ENCODE measurements around the gene FAM13A. TPM values are rescaled to one million over a fixed set of nuclear protein-coding genes. Genes with fewer than 3 reads are reported as not detected.

The FAM13A gene
- total RNA-seq, 4 donors from 2014 or later = 61.8 to 217 (median 152) TPM

- no peak for TF ChIP-seq CTCF (IDR thresholded peaks at IDR 0.05; ENCODE audit: low read depth)
Observed at GRCh38 chr4:88939697-88940096, 117.3 kb downstream of the FAM13A start.

GRCh38 chr4:88938138-88938537 lies 118.8 kb downstream of the FAM13A start:
- TF ChIP-seq CTCF (IDR thresholded peaks at IDR 0.05; ENCODE audit: low read depth) = no peak

GRCh38 chr4:88937081-88937480 lies 119.9 kb downstream of the FAM13A start:
- TF ChIP-seq CTCF (IDR thresholded peaks at IDR 0.05; ENCODE audit: low read depth) = no peak

GRCh38 chr4:88933414-88934160 lies 123.4 kb downstream of the FAM13A start:
- no peak for TF ChIP-seq CTCF (IDR thresholded peaks at IDR 0.05; ENCODE audit: low read depth)

- TF ChIP-seq CTCF (IDR thresholded peaks at IDR 0.05; ENCODE audit: low read depth) = no peak
Observed at GRCh38 chr4:88928852-88929251, 128.1 kb downstream of the FAM13A start.

- TF ChIP-seq CTCF (IDR thresholded peaks at IDR 0.05; ENCODE audit: low read depth) = no peak
Observed at GRCh38 chr4:88927420-88927819, 129.6 kb downstream of the FAM13A start.

GRCh38 chr4:88919056-88919455 lies 137.9 kb downstream of the FAM13A start:
- TF ChIP-seq CTCF (IDR thresholded peaks at IDR 0.05; ENCODE audit: low read depth) = no peak

Measured in subcutaneous adipose tissue (tissue), 4 donors.